DMS79 (cell line): ENCODE results near the gene MRGPRG.
"Not testable (repeated sequence)": the region's sequence is repeated elsewhere in the genome, so short reads cannot be mapped to it uniquely, and the experiment has no call there.

Experiments
- DNase-seq: peaks from one replicate; lab custom pipeline; 2025; lab: John Stamatoyannopoulos, UW

MRGPRG gene, protein sequence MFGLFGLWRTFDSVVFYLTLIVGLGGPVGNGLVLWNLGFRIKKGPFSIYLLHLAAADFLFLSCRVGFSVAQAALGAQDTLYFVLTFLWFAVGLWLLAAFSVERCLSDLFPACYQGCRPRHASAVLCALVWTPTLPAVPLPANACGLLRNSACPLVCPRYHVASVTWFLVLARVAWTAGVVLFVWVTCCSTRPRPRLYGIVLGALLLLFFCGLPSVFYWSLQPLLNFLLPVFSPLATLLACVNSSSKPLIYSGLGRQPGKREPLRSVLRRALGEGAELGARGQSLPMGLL

DNA sequence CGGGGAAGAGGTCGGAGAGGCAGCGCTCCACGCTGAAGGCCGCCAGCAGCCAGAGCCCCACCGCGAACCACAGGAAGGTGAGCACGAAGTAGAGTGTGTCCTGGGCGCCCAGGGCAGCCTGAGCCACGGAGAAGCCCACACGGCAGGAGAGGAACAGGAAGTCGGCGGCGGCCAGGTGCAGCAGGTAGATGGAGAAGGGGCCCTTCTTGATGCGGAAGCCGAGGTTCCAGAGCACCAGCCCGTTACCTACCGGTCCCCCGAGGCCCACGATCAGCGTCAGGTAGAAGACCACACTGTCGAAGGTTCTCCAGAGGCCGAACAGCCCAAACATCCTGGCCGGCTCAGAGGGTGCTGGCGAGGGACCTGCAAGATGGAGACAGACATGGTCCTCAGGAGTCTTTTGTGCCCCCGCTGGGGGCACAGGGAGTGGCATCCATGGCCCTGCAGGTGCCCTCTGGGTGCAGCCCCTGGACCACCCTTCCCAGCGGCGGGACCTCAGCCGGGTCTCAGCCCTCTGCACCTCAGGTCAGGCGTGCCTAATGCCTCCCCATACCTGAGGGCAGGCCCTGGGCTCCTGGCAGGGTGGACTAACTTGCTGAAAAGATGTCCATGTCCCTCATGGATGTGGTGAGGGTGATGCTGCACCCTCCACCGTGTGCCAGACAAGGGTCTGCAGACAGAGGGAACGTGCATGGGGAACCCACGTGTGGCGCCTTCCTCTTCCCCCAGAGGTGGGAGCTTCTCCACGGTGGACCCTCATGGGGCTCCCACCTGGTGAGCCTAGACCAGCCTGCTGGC, at the start of gene MRGPRG:
Gene MRGPRG (minus strand): TSS at position 331 of the 798 bp plus-strand sequence. CDS start 0 bp downstream, at position 331.
- DNase-seq, result no peak

- not testable (repeated sequence) for DNase-seq
These were observed 43.9 kb upstream of the MRGPRG start for GRCh38 chr11:3262548-3262947.

DNA sequence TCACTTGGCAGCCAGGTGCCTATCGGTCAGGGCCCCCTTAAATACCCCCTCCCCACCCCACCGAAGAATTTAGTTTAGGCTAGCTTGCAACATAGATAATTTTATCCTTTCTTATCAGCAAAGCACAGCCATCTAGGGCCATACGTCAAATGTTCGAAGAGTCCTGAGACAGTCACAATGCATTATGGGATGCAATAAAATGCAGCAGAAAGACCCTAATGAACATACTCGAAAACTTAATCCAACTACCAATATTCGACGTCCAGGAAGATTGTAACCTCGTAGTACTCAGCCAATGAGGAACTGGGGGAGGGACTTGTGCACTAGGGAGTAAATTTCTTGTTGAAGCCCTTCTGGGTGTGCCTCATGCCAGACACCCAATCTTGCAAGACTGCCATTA, 43.2 kb upstream of the MRGPRG start:
- not testable (repeated sequence) for DNase-seq

GRCh38 chr11:3257509-3257908, 38.9 kb upstream of the MRGPRG start:
- not testable (repeated sequence) for DNase-seq

- DNase-seq, result not testable (repeated sequence)
These were observed 36.6 kb upstream of the MRGPRG start for GRCh38 chr11:3255241-3255640.

DNA sequence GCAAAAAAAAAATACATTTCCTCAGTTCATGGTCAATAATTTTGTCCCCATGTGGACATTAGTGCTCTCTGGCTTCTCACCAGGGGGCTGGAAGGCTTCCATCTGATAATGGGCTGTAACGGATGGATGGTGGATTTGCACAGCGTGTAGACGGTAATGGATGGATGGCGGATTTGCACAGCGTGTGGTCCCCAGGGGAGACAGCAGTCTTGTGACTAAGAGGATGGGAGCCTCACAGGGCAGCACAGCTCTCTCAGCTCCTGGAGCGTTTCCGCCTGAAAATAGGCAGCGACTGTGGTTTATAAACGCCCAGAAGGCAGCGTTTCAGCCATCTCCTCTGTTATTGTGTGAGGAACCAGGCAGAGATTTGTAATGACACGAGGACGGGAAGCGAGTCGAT, 36.2 kb upstream of the MRGPRG start:
- not testable (repeated sequence) for DNase-seq

GRCh38 chr11:3245071-3245470, 26.5 kb upstream of the MRGPRG start:
- no peak for DNase-seq

- no peak for DNase-seq
These were observed 25.3 kb upstream of the MRGPRG start for GRCh38 chr11:3243880-3244279.

GRCh38 chr11:3237119-3237518, 18.5 kb upstream of the MRGPRG start:
- DNase-seq, result no peak

- DNase-seq, result no peak
These were observed 16.2 kb upstream of the MRGPRG start for GRCh38 chr11:3234846-3235245.

GRCh38 chr11:3232956-3233355, 14.3 kb upstream of the MRGPRG start:
- no peak for DNase-seq

GRCh38 chr11:3231851-3232744, 13.5 kb upstream of the MRGPRG start, which contains the start of gene MRGPRE:
Gene MRGPRE (minus strand): TSS chr11:3232417. CDS start chr11:3228799, 3,618 bp downstream.
- DNase-seq, result peak; percentile 78

DNA sequence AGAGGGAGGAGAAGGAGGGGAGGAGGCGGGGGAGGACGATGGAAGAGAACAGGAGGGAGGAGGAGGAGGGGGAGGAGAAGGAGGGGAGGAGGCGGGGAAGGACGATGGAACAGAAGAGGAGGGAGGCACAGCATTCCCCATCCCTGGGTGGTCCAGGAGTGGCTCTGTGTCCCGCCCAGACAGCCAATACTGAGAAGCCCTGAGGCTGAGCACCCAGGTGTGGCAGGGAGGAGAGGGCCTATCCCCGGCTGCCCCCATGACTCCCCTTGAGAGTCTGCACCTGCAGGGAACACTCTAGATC, 12.9 kb upstream of the MRGPRG start:
- DNase-seq, result peak; percentile 69

GRCh38 chr11:3230636-3231549, 12.3 kb upstream of the MRGPRG start:
- no peak for DNase-seq

DNA sequence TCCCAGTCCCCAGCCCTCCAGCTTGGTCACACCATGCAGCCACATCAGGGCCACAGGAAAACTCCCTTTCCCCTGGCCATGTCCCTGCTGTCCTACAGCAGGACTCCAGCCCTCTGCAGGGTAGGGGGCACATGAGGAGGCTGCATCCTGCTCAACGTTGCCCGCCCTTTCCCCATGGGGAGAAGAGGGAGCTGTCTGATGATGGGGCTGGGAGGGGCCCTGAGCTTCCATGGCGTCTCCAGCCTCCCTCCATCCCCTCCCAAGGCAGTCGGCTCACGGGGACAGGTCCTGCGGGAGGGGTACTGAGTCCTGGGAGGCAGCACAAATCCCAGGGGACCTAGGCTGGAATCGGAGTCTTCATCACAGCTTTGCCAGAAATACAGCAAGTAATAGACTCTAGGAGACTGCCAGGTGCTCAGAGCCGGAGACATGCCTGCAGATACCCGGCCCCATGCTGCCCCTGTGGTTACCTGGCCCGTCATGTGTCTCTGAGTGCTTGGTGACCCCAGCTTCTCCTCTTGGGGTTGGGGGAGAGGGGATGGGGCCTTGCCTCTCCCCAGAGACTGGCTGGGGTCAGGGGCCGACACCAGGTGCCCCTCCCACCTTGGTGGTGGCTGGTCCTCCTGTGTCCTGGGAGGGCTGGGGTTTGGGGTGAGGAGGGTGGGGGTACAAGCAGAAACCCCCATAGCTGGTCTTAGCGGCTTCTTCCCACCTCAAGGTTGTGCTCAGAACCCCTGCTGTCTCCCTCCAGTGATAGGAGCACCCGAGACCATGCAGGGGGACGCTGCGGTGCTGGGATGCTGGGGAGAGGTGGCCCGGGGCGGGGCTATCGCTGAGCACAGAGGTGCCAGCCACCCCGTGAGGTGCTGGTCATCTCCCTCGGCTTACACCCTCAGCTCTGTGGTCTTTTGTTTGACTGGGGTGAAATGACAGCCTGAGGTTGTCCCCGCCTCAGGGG, 11.3 kb upstream of the MRGPRG start:
- DNase-seq, result no peak

DNA sequence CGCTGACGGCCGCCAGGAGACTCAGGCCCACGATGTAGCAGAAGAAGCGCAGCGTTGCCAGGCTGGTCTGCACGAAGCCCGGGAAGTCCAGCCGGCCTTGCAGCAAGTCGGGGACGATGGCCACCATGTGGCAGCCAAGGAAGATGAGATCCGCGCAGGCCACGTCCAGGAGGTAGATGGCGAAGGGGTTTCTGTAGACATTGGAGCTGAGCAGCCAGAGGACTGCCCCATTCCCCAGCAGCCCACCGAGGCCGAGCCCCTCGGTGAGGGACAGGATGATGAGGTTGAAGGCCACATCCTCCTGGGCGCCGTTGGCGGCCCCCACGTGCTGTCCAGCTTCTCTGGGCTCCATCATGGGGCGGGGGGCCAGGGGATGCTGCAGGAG, 9.8 kb upstream of the MRGPRG start:
- no peak for DNase-seq

- no peak for DNase-seq
These were observed 9.2 kb upstream of the MRGPRG start for GRCh38 chr11:3227568-3228444.

- DNase-seq, result no peak
These were observed 8.4 kb upstream of the MRGPRG start for GRCh38 chr11:3226846-3227567.
